NCI-H226 (cell line): Measurements from ENCODE around the gene ZNF573.
A peak's percentile ranks its signal among the peaks of the same experiment; 100 is the strongest.
"Not testable (repeated sequence)": the region's sequence is repeated elsewhere in the genome, so short reads cannot be mapped to it uniquely, and the experiment has no call there.

Experiments used
- DNase-seq: peaks from one replicate; pipeline ENCODE4 v3.0.0-alpha.2; 2015

Gene ZNF573

GRCh38 chr19:37779127-37780005 lies at the start of gene ZNF573:
TSS of gene ZNF573 (minus strand) at chr19:37779586. CDS start at chr19:37773729, 5,857 bp downstream.
- DNase-seq = peak; percentile 69

DNA sequence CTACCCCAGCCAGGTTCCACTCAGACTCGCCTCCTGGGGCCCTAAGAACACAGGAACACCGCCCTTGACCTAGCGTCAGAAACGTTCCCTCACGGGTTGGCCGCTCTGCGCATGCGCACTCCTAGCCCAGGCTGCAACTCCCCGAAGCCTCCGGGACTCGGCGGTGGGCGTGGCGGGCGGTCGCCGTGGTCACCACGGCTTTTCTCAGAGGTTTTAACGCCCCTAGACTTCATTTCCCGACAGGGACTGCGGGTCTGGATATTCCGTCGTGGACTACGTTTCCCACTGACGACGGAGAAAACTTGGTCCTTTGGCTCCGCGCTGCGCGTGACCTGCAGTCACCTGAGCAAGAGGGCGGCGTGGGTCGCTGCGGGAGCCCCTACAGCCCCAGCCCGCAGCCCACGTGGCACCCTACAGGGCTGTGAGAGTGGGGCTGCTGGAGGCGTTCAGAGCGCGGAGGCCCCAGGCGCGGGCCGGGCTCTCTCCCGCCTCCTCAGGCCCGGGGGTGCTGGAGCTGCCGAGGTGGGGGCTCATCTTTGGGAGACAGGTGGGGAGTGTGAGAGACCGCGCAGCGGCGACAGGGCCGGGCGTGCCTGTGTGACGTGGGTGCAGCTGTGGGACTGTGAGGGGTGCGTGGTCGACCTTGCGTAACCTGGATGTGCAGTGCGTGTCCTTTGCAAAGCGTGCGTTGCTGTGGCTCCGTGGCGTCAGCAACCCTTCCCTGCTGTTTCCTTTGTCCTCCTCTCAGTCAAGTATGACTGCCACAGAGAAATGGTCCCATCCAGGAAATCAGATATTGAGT lies 38.0 kb upstream of the ZNF573 start:
- no peak for DNase-seq

- DNase-seq = not testable (repeated sequence)
Observed at GRCh38 chr19:37815611-37816010, 36.2 kb upstream of the ZNF573 start.

- DNase-seq = no peak
Observed at GRCh38 chr19:37813340-37813739, 34.0 kb upstream of the ZNF573 start.

DNA sequence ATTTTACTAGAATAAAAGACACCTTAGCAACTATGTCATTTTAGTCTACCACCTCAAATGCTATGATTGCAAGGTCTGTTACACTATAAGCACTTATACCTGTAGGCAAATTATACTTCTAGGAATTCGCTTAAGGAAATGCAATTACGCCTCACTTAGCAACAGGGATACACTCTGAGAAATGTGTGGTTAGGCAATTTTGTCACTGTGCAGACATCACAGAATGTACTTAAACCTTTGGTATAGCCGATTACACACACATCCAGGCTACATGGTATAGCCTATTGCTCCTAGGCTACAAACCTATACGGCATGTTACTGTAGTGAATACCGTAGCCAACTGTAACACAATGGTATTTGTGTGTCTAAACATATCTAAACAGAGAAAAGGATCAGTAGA lies 30.0 kb upstream of the ZNF573 start:
- DNase-seq = no peak

DNA sequence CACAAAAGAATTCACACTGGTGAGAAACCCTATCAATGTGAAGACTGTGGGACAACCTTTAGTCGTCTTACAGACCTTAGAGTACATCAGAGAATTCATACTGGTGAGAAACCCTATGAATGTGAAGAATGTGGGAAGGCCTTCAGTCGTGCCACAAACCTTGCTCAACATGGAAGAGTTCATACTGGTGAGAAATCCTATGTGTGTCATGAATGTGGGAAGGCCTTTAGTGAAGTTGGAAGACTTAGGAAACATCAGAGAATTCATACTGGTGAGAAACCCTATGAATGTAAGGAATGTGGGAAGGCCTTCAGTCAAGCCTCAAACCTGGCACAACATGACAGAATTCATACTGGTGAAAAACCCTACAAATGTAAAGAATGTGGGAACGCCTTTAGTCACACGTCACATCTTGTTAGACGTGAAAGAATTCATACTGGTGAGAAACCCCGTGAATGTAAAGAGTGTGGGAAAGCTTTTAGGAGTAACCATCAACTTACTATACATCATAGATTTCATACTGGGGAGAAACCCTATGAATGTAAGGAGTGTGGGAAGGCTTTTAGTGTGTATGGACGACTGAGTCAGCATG lies 24.0 kb upstream of the ZNF573 start:
- DNase-seq = no peak

DNA sequence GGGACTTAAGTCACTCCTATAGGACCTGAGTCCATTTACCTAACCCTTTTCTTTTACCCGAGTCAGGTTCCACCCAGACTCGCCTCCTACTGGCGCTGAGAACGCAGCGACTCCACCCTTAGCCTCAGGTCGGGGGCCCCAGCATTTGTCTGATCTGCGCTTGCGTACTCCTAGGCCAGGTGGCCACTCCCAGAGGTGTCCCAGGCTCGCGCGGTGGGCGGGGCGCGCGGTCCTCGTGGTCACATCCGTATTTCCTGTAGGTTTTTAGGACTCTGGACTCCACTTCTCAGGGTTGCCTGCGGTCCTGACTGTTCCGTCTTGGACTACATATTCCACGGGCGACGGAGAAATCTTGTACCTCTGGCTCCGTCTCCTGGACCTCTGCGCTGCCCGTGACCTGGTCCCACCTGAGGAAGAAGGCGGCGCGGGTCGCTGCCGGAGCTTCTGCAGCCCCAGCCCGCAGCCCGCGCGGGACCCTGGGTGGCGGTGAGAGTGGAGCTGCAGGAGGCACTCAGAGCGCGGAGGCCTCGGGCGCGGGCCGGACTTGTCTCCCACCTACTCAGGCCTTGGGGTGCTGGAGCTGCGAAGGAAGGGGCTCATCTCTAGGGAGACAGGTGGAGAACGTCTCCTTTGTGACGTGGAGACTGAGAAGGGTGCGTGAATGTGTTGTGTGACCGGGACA lies 11.0 kb upstream of the ZNF573 start:
- DNase-seq = no peak

DNA sequence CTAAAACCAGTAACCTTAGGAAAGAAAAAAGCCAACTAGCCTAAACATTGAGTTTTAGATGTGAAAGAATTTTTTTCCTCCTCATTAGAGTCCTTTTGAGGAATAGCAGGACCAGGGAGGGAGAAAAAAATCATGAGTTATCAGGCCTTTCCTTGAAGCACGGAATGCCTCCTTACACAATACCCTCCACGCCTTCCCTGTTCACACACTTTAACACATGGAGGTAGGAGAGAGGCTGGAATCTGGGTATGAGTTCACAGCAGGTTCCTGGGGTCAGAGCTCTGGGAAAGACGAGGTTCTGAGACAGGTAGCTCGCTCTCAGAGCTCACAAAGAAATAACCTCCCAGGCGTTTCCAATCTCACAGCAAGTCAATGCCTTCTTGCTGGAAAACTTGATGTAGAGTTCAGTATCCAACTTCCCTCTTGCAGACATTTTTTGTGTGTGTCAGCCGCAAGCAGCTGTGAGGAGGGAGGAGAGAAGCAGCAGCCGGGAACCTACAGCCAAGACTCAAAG lies 716 bp downstream of the ZNF573 start:
- no peak for DNase-seq

DNA sequence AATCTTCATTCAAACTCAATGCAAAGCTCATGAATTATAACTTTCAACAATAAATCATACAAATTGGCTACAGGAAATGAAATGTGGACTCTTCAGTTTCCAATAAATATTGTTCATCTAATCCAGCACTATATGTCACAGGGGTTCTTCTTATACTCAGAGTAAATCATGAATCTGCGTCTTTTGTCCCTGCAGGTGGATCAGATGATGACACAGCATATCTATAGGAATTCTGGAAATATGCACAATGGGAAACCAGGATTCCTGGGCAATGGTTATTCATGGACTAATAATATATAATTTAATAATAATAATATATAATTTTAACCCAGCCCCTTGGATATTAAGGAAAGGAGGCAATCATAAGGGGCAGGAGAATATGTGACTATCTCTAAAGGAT lies 8.4 kb downstream of the ZNF573 start:
- no peak for DNase-seq

- DNase-seq = no peak
Observed at GRCh38 chr19:37763488-37763887, 15.9 kb downstream of the ZNF573 start.

GRCh38 chr19:37757683-37758082 lies 21.7 kb downstream of the ZNF573 start:
- not testable (repeated sequence) for DNase-seq

DNA sequence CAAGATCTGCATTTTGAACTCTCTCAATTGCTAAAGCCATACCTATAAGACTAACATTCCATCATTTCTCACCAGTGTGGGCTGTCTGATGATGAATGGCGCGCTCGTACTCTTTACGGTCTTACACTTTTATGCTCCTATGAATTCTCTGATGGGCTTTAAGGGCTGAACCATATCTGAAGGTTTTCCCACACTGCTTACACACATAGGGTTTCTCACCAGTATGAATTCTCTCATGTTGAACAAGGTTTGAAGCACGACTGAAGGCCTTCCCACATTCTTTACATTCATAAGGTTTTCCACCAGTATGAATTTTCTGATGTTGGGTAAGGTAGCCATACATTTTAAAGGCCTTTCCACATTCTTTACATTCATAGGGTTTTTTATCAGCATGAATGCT lies 41.0 kb downstream of the ZNF573 start:
- DNase-seq = no peak

GRCh38 chr19:37725181-37725580 lies 54.2 kb downstream of the ZNF573 start:
- DNase-seq = no peak

DNA sequence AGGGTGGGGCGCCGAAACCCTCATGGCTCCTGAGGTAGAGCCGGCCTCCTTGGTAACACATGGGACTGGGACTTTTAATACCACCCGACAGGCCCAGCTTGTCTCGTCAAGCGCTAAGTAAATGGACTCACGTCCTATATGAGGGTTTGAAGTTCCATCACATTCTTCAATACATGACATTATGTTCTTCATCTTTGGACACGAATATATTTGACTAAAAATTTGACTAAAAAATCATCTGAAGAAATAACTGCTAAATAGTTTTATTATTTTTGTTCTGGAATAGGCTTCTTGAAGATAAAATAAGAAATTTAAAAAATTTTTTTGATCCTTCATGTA lies 59.5 kb downstream of the ZNF573 start:
- no peak for DNase-seq

GRCh38 chr19:37719111-37719926 lies 60.1 kb downstream of the ZNF573 start, which contains the start of gene ZNF607:
TSS of gene ZNF607 (minus strand) at chr19:37719761. CDS start at chr19:37711618, 8,143 bp downstream.
- DNase-seq = peak; percentile 68

DNA sequence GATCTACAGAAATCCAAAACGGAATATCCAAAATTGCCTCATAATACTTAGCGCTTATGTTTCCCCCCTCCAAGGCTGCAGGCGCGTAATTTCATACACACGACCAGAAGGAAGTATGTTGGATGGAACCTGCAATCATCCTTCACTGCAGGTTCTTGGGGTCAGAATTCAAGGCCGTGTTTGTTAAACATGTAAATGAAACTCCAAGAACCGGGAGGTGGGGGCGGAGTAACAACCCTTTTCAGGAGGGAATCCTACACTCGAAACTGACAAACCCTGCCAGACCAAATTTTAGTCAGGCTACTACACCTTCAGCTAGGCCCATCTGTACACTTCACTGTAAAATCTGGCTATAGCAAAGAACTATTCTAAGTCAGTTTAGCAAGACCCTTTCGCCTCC lies 61.1 kb downstream of the ZNF573 start:
- DNase-seq = no peak

GRCh38 chr19:37716140-37716539 lies 63.2 kb downstream of the ZNF573 start:
- DNase-seq = no peak

- DNase-seq = no peak
Observed at GRCh38 chr19:37706052-37706605, 73.3 kb downstream of the ZNF573 start.

- DNase-seq = no peak
Observed at GRCh38 chr19:37699057-37699456, 80.3 kb downstream of the ZNF573 start.

DNA sequence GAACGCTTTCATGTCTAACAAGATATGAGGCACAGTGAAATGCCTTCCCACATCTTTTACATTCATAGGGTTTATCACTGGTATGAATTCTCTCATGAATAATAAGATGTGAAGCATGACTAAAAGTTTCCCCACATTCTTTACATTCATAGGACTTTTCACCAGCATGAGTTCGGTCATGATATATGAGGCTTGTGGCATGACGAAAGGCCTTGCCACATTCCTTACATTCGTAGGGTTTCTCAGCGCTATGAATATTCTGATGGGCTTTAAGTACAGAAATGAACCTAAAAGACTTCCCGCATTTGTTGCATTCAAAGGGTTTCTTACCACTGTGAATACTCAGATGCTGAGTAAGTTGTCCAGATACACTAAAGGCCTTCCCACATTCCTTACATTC lies 81.2 kb downstream of the ZNF573 start:
- DNase-seq = no peak

- no peak for DNase-seq
Observed at GRCh38 chr19:37695144-37695899, 84.1 kb downstream of the ZNF573 start.
